VCaP (cell line): Measurements from ENCODE around the gene MYO19.
A peak's percentile ranks its signal among the peaks of the same experiment; 100 is the strongest.

Experiments
- H3K27ac ChIP-seq: fragments of 450-650 bp; 2 replicates; pipeline ENCODE4 v1.5.1; 2017
- CTCF ChIP-seq: fragments of 450-650 bp; conservative IDR thresholded peaks from 2 replicates; pipeline ENCODE4 v1.5.1; 2017; ENCODE audit warnings: mild to moderate bottlenecking, moderate library complexity

MYO19 gene

GRCh38 chr17:36544044-36544306 lies 9.3 kb upstream of the MYO19 start:
- peak overlapping the region; percentile 98 for H3K27ac ChIP-seq
- TF ChIP-seq CTCF = peak; percentile 37

GRCh38 chr17:36542755-36543154 lies 8.1 kb upstream of the MYO19 start:
- peak overlapping the region; percentile 98 for H3K27ac ChIP-seq
- no peak for TF ChIP-seq CTCF

- H3K27ac ChIP-seq = no peak overlapping the region
- no peak for TF ChIP-seq CTCF
These were observed 6.0 kb upstream of the MYO19 start for GRCh38 chr17:36540696-36541095.

DNA sequence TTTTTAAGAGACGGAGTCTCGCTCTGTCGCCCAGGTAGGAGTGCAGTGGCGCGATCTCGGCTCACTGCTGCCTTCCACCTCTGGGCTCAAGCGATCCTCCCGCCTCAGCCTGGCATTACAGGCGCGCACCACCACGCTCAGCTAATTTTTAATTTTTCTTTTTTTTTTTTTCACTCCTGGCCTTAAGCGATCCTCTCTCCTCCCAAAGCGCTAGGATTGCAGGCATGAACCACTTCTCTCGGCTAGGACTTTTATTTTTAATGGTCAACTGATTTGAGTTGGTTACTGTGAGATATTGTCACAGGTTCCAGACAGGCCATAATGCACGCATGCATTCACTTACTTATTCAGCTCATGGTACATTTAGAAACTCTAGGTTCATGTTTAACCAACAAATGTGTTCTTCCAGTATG lies 1.0 kb upstream of the MYO19 start:
- H3K27ac ChIP-seq = peak overlapping the region; percentile 98
- peak; percentile 4; the same call in 1 of the 2 replicates for TF ChIP-seq CTCF

GRCh38 chr17:36533935-36534839 lies 481 bp downstream of the MYO19 start:
- TF ChIP-seq CTCF = peak; percentile 91

DNA sequence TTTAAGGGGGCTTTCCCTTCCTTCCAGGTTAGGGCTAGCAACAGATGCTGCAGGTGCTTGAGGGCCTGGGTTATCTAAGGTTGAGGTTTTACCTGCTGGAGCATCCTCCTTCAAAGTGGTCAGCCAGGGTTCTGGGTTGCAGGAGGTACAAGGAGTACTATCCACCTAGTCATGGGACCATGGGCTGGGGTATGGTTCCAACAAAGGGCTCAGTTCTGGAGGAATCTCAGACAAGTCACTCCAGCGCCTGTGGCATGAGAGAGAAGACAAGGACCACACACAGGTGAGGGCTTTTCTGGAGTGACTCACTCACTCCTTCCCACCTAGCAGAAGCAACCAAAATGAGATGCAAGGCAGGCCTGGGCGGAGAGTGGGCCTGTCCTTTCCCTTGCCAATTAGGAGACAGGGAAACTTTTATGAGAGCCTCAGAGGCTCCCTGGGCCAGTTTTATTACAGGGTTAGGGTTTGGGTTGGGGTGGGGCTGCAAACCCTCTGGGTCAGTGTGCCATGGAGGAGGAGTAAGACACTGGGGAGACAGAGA lies 2.2 kb downstream of the MYO19 start:
- TF ChIP-seq CTCF = no peak
- peak overlapping the region; percentile 98 for H3K27ac ChIP-seq

More at GRCh38 chr17:36533935-36534839, 481 bp downstream of the MYO19 start:
- H3K27ac ChIP-seq = peak overlapping the region; percentile 98

- H3K27ac ChIP-seq = no peak overlapping the region
- TF ChIP-seq CTCF = no peak
These were observed 5.5 kb downstream of the MYO19 start for GRCh38 chr17:36529121-36529520.
